ENCODE results near the gene TMBIM6. TPM values are rescaled to one million over a fixed set of nuclear protein-coding genes. Genes with fewer than 3 reads are reported as not detected.

TMBIM6 gene, protein sequence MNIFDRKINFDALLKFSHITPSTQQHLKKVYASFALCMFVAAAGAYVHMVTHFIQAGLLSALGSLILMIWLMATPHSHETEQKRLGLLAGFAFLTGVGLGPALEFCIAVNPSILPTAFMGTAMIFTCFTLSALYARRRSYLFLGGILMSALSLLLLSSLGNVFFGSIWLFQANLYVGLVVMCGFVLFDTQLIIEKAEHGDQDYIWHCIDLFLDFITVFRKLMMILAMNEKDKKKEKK
- total RNA-seq = 270 and 482 TPM in 2 replicates

GRCh38 chr12:49740930-49741881, at the start of gene TMBIM6:
TMBIM6 (plus strand) TSS chr12:49741557; CDS start chr12:49752494, 10,937 bp downstream.

DNA sequence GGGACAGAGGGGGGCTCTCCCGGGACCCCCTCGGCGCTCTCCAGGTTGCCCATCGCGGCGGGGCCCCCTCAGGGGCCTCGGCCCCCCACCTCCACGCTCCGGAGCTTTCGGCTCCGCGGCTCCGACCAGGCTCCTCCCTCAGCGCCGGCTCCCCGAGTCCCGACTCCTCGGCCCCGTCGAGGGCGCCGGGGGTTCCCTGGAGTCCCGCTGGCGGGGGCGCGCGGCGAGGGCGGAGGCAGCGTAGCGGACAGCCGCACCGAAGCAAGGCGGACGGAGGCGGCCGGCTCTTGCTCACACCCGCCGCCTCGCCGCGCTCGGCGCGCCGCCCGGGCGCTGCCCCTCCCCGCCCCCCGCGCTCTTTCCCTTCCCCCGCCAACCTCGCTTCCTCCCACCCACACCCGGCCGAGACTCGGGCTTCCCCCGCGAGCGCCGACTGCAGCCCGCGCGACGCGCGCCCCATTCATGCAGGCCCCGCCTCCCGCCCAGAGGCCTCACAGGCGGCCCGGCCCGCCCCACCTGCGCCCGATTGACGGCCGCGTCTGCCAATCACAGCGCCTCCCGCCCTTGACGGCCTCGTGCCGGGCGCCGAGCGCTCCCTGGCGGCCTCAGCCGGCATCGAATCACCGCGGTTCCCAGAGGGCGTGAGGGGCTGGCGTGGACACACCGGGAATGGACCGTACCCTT, 34.1 kb upstream of the TMBIM6 start, which contains the start of gene FMNL3:
Gene FMNL3, minus strand, starts transcription at position 278 of the 684 bp plus-strand sequence. Its CDS starts 225 bp downstream, at position 53.

Small RNA genes within 50 kb of the gene (small RNA-seq; reads per million reads assigned to genes)
- not detected for gene AC020612.2
- not detected for gene LSM6P2

Other genes with a start within 250 kb of the TMBIM6 start
- gene KCNH3, start 202.5 kb upstream of the TMBIM6 start, total RNA-seq = 0.22 TPM in 1 of 2 replicates, not detected in the other
- 55.4 and 93.0 TPM in 2 replicates for gene MCRS1, start 173.4 kb upstream of the TMBIM6 start, total RNA-seq
- 0.33 and 0.79 TPM in 2 replicates for gene FAM186B, start 135.9 kb upstream of the TMBIM6 start, total RNA-seq
- gene PRPF40B, start 118.0 kb upstream of the TMBIM6 start, total RNA-seq = 13.2 and 14.5 TPM in 2 replicates
- 2.4 and 2.6 TPM in 2 replicates for gene FMNL3, start 34.2 kb upstream of the TMBIM6 start, total RNA-seq
- 24.7 and 41.1 TPM in 2 replicates for gene NCKAP5L, start 86.9 kb downstream of the TMBIM6 start, total RNA-seq
- 4.3 and 4.7 TPM in 2 replicates for gene BCDIN3D, start 101.5 kb downstream of the TMBIM6 start, total RNA-seq
- gene FAIM2, start 162.3 kb downstream of the TMBIM6 start, total RNA-seq = under 0.01 TPM in 2 replicates
- not detected in 2 replicates for gene AQP2, start 209.2 kb downstream of the TMBIM6 start, total RNA-seq
- not detected in 2 replicates for gene AQP5, start 220.3 kb downstream of the TMBIM6 start, total RNA-seq
- not detected in 2 replicates for gene AQP6, start 231.4 kb downstream of the TMBIM6 start, total RNA-seq

Measured in placental epithelial cell (primary cell).